Measurements from ENCODE around the gene DNAJC1. TPM values are rescaled to one million over a fixed set of nuclear protein-coding genes. Genes with fewer than 3 reads are reported as not detected.

The DNAJC1 gene
- total and polyA plus RNA-seq, 11 donors, result 9.5 to 68.4 (median 14.1) TPM

GRCh38 chr10:21712975-21713374, 290.6 kb downstream of the DNAJC1 start:
- Histone ChIP-seq H3K36me3 (peaks cover 0 to 45% (median 32%) of the 10 kb centered on the region in 9 donors), H3K27me3 (no peaks in the 10 kb centered on the region), H3K4me3 (no peak overlapping the region), H3K9me3 (no peaks in the 10 kb centered on the region), H3K4me1 (peaks cover 0 to 18% (median 5%) of the 10 kb centered on the region in 12 donors), H3K27ac (no peak overlapping the region)
- WGBS, 4 donors, result 85 to 88% (median 87%) methylated on average over 4 of the region's 4 CpGs
- no peak for DNase-seq
- TF ChIP-seq POLR2A (IDR thresholded peaks at IDR 0.05) (no peak), CTCF (IDR thresholded peaks at IDR 0.05) (no peak)
- intact Hi-C loops (cut with DNase I), result no loop called here
- no peak for ATAC-seq

GRCh38 chr10:21707498-21707897, 296.0 kb downstream of the DNAJC1 start:
- TF ChIP-seq POLR2A (IDR thresholded peaks at IDR 0.05) (no peak), CTCF (IDR thresholded peaks at IDR 0.05) (no peak)
- no peak overlapping the region for H3K27ac ChIP-seq
- no peaks in the 10 kb centered on the region for H3K27me3 ChIP-seq
- H3K4me1 ChIP-seq, result peaks cover 0 to 13% (median 4%) of the 10 kb centered on the region in 12 donors
- H3K36me3 ChIP-seq, result peaks cover 0 to 11% (median 3%) of the 10 kb centered on the region in 9 donors
- H3K4me3 ChIP-seq, result no peak overlapping the region
- intact Hi-C loops (cut with DNase I), result no loop called here
- DNase-seq (no peak), ATAC-seq (no peak)
- 89 to 98% (median 96%) methylated on average over 3 of the region's 3 CpGs for WGBS, 4 donors
- no peaks in the 10 kb centered on the region for H3K9me3 ChIP-seq

Other genes starting within 250 kb of the DNAJC1 start
- not detected for gene EBLN1, start 214.3 kb upstream of the DNAJC1 start, total RNA-seq
- not detected for gene EBLN1, start 214.3 kb upstream of the DNAJC1 start, polyA plus RNA-seq